Motor neuron (in vitro differentiated cells): ENCODE data around the gene BCL2L2. TPM values are rescaled to one million over a fixed set of nuclear protein-coding genes. Genes with fewer than 3 reads are reported as not detected.

Source experiments
- ATAC-seq, 8 experiments: fragments of 200-7000 bp; cut with Tn5 transposase; replicated peaks in 6 of 8; 2 replicates each; pipeline ENCODE4 v1.8.0; 2021; ENCODE audit warnings: mild to moderate bottlenecking in 8 of 8, moderate library complexity in 8 of 8
- H3K27ac ChIP-seq, 2 donors: fragments of 250-450 bp; sonication (Bioruptor Pico); 2 replicates each; pipeline ENCODE4 v1.9.0; 2021; ENCODE audit warnings: antibody characterized with exemption in 2 of 2, mild to moderate bottlenecking in 2 of 2, moderate library complexity in 1 of 2
- H3K4me1 ChIP-seq, 2 donors: fragments of 250-450 bp; sonication (Bioruptor Pico); replicated peaks in 1 of 2; 2 replicates each; pipeline ENCODE4 v1.6.1; 2021; ENCODE audit warnings: antibody characterized with exemption in 2 of 2, mild to moderate bottlenecking in 2 of 2, moderate library complexity in 1 of 2
- H3K4me3 ChIP-seq, 5 donors: fragments of 250-450 bp; sonication (Bioruptor Pico); 2 replicates each; pipeline ENCODE4 v1.9.0; 2021; ENCODE audit warnings: antibody characterized with exemption in 5 of 5, mild to moderate bottlenecking in 5 of 5, moderate library complexity in 4 of 5
- WGBS, 10 experiments: fragments of 450-650 bp; shearing (Covaris generic); methylation state at CpG; one replicate each; pipeline ENCODE4 v1.0.0; 2022; 5-methylcytosine and 5-hydroxymethylcytosine counted together
- in situ Hi-C, 9 experiments: fragments of 400-800 bp; cut with MboI; loops; one replicate each; pipeline ENCODE4 v1.15.0; 2021; ENCODE audit warnings: low sequenced_read_pairs in 9 of 9, low pct_unique_long_range_greater_than_20kb in 2 of 9; ENCODE audit not compliant: unreplicated experiment in 9 of 9
- total RNA-seq, 8 experiments: library from RNA; unstranded; fragments of 300-600 nt; gene quantifications; 2 replicates each; pipeline versions ENCODE4 v1.2.3 to v1.2.4, GENCODE V29; 2022

BCL2L2 gene
- total RNA-seq, 8 experiments from 2014 or later = 12.6 to 37.7 (median 19.0) TPM

DNA sequence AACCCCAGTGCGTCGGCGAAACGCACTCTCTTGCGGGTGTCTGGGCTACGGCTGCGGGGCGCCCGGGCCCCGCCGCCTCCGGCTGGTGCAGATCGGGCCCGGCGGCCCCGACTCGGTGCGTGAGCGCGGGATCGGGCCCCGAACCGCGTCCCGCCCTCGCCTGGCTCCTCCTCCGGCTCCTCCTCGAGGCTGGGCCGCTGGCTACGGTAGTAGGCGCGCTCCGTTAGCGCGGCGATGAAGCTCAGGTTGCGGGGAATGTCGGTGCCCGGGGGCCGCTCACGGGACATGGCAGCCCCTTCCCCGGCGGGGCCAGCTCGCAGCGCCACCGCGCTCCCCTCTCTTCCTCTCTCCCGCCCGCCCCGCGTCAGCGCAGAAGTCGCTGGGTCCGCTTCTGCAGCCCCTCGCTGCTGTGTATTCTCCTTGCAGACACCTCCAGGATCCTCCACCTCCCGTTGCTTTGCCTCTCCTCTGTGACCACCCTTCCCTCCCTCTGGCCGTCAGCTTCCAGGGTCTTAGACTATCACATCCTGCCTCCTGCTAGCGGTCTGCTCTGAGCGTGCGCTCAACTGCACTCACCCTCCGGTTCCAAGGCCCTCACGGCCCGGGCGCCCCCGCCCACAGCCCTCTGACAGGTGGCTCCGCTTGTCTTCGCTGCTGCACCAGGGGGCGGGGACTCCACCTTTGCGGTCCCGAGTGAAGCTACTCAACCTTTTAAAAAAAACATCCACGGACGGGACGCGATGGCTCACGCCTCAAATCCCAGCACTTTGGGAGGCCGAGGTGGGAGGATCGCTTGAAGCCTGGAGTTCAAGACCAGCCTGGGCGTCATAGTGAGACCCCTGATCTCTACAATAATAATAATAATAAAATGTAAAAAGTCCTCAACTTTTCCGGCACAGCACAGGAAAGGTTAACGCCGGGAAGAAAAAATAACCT lies 4.1 kb upstream of the BCL2L2 start, which contains the start of gene PPP1R3E:
TSS of gene PPP1R3E (minus strand) at position 570 of the 936 bp plus-strand sequence. CDS start at position 287, 283 bp downstream.
- 0 to 79% (median 18%) methylated on average over 1 to 14 of the region's 81 CpGs; no CpG with 5 or more reads in 3 of the 10 experiments for WGBS, 10 experiments
- H3K4me3 ChIP-seq = peak within 1 kb of the TSS; percentile 42 to 63 (median 51)
- in situ Hi-C loops = loop anchor here in 4 of 9 experiments (25.0 kb wide), 1 partner anchor 260 kb away; the partner anchor contains the start of genes AP1G2 (in 4 of the 4), THTPA (in 4 of the 4) and ZFHX2 (in 4 of the 4)
- ATAC-seq = peak; percentile 5 to 36 (median 18)
- H3K4me1 ChIP-seq = peaks cover 21 to 22% of the 10 kb centered on the region in 2 donors
- H3K27ac ChIP-seq = peak within 1 kb of the TSS; percentile 88 to 94

DNA sequence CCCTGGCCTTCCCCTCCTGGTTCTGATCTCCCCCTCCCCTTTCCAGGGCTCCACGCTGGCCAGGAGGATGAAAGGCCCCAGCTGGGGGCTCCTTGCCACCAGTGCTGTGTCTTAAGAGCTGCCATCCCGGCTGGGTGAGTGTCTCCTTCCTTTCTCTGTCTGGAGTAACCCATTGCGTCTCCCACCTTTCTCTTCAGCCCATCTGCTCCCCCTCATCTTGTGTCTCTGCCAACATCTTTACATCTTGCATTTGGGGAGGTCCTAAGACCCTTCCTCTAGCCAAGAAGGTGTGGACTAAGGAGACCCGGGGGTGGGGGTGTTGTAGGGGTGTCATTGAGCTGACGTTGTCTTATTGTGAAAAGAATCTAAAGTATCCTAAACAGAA lies 505 bp downstream of the BCL2L2 start:
- ATAC-seq = no peak
- Histone ChIP-seq H3K27ac (peak overlapping the region; percentile 90 to 91), H3K4me1 (peaks cover 18 to 21% of the 10 kb centered on the region in 2 donors), H3K4me3 (peak overlapping the region; percentile 77 to 98 (median 93))
- 0 to 20% (median 0%) methylated on average over 1 to 4 of the region's 5 CpGs; no CpG with 5 or more reads in 3 of the 10 experiments for WGBS, 10 experiments
- in situ Hi-C loops = loop anchor here in 4 of 9 experiments (25.0 kb wide), 1 partner anchor 255 kb away; the partner anchor contains the start of genes AP1G2 (in 4 of the 4), THTPA (in 4 of the 4) and ZFHX2 (in 4 of the 4)

DNA sequence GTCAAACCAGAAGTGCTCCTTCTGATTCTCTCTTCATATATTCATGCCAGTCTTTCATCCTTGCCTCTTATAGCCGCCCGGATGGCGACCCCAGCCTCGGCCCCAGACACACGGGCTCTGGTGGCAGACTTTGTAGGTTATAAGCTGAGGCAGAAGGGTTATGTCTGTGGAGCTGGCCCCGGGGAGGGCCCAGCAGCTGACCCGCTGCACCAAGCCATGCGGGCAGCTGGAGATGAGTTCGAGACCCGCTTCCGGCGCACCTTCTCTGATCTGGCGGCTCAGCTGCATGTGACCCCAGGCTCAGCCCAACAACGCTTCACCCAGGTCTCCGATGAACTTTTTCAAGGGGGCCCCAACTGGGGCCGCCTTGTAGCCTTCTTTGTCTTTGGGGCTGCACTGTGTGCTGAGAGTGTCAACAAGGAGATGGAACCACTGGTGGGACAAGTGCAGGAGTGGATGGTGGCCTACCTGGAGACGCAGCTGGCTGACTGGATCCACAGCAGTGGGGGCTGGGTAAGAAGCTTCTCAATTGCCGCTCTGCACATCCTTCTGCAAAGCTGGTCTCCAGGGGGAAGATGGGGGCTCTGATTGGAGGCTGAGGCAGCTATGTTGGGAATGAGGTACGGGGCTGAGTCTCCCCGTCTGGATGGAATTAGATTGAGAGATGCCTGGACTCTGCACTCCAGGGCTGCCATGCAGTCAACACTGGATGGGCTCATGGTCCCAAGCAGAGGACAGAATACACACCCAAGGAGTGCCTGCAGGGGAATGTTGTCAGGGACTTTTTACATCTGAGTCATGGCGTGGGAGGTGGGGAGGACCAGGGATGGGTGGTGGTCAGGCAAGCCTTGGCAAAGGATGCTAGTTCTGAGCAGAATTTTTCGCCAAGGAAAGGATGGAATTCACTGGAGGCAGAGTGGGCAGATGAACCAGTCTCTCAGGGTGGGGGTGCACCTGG lies 1.3 kb downstream of the BCL2L2 start:
- in situ Hi-C loops = loop anchor here in 4 of 9 experiments (25.0 kb wide), 1 partner anchor 254 kb away; the partner anchor contains the start of genes AP1G2 (in 4 of the 4), THTPA (in 4 of the 4) and ZFHX2 (in 4 of the 4)
- Histone ChIP-seq H3K4me1 (peaks cover 18 to 20% of the 10 kb centered on the region in 2 donors), H3K4me3 (peak overlapping the region; percentile 77 to 98 (median 93)), H3K27ac (peak overlapping the region in 1 of 2 donors; percentile 90)
- WGBS, 10 experiments = 40 to 100% (median 93%) methylated on average over 1 to 9 of the region's 22 CpGs; no CpG with 5 or more reads in 4 of the 10 experiments
- ATAC-seq = peak in 2 of 8 experiments; percentile 22 to 44

DNA sequence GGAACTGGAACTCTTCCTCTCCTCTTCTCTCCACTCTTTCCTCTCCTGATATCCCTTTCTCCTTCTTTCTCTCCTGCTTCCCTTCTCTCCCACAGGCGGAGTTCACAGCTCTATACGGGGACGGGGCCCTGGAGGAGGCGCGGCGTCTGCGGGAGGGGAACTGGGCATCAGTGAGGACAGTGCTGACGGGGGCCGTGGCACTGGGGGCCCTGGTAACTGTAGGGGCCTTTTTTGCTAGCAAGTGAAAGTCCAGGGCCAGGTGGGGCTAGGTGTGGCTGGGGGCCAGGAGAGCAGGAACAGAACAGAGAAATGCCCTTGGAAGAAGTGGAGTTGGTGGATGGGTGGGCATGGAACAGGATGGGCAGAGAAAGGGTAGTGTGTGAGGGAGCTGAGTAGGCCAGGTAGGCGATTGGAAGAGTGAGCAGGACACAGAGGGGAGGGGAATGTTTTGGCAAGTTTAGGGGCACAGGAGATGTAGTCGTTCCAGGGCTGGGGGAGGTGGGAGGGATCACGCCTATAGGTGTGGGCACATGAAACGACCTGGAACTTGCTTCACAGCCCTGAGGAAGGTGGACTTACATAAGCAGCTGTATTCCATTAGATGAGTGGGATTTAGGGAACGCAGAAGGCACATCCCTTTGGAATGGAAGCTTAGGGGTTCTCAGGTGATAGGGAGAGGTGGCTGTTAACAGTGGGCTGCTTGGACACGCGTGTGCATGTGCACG lies 2.2 kb downstream of the BCL2L2 start:
- Histone ChIP-seq H3K4me1 (peaks cover 17 to 18% of the 10 kb centered on the region in 2 donors), H3K4me3 (no peak overlapping the region), H3K27ac (no peak overlapping the region)
- ATAC-seq = no peak
- 42 to 100% (median 93%) methylated on average over 1 to 3 of the region's 17 CpGs; no CpG with 5 or more reads in 5 of the 10 experiments for WGBS, 10 experiments
- in situ Hi-C loops = loop anchor here in 4 of 9 experiments (25.0 kb wide), 1 partner anchor 253 kb away; the partner anchor contains the start of genes AP1G2 (in 4 of the 4), THTPA (in 4 of the 4) and ZFHX2 (in 4 of the 4)

DNA sequence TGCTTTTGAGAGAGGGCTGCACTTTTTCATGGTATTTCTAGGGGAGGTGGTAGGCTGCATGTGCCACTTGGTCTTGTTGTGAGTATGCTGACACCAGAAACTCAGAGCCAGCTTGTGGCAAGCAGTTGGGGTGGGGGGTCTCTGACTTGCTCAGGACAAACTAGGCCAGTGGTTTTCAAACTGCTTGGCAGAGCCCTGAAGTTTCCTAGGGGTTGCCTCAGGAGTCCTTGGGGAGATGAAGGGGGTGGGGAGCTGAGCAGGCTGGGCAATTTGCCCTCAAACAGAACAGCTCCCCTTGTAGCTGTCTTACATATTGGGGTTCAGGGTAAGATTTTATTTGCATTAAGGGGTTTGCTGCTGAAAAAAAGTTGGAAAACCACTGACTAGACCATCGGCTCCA lies 3.9 kb downstream of the BCL2L2 start:
- Histone ChIP-seq H3K4me3 (no peak overlapping the region), H3K4me1 (peaks cover 17 to 18% of the 10 kb centered on the region in 2 donors), H3K27ac (no peak overlapping the region)
- no peak for ATAC-seq
- 100% methylated on average over 1 of the region's 1 CpG; no CpG with 5 or more reads in 7 of the 10 experiments for WGBS, 10 experiments
- in situ Hi-C loops = loop anchor here in 4 of 9 experiments (25.0 kb wide), 1 partner anchor 252 kb away; the partner anchor contains the start of genes AP1G2 (in 4 of the 4), THTPA (in 4 of the 4) and ZFHX2 (in 4 of the 4)

DNA sequence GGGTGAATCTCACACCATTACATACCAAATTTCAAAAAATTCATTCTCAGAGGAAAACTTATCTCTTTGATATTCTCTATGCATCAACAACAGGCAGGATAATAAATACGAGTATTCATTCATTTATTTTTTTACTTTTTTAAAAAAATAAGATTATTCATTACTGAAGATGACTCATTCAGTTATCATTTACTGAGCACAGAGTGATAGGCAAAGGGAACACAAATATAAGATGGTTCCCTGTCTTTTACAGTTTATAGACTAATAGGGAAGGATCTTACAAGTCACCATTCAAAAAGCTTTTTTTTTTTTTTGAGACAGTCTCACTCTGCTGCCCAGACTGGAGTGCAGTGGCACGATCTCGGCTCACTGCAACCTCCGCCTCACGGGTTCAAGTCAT lies 9.7 kb downstream of the BCL2L2 start:
- Histone ChIP-seq H3K4me3 (no peak overlapping the region), H3K27ac (no peak overlapping the region), H3K4me1 (peaks cover 9% of the 10 kb centered on the region in 2 donors)
- WGBS, 10 experiments = 74 to 100% (median 98%) methylated on average over 1 to 5 of the region's 5 CpGs
- no peak for ATAC-seq
- in situ Hi-C loops = loop anchor here in 4 of 9 experiments (25.0 kb wide), 1 partner anchor 246 kb away; the partner anchor contains the start of genes AP1G2 (in 4 of the 4), THTPA (in 4 of the 4) and ZFHX2 (in 4 of the 4)

DNA sequence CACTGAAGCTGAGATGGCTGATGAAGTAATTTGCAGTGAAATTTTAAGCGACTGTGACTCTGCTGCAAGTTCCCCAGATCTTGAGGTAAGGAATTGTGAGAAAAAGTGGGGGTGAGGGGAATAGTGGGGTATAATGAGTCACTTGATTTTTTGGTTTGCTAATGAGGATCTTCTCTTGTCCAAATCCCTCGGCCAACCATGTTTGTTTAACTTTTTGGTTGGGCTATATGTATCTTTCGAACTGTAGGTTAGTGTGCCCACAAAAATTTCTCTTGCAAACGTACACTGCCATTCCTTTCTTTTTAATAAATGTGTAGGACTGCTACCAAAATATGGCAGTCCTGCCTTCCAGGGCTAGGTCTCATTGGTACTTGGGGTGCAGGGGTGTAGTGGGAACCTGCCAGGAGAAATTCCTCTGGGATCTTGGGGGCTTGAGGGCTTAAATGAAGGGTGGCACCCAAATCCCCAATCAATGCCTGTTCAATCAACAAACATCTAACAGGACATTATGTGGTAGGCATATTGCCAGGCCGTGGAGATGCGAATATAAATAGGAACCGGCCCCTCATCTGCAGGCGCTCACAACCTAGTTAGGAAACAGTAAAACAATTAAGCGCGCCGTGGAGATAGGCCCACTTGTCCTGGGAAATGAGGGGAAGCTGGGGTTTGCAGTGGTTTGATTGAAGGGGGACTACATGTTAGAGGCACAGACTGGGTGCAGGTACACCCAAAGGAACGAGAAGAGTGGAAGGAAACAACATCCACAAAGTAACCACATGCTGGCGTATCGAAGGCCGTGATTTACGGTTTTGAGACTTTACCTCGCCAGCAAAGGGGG lies 13.3 kb downstream of the BCL2L2 start:
- Histone ChIP-seq H3K4me1 (peaks cover 16 to 17% of the 10 kb centered on the region in 2 donors), H3K4me3 (peak overlapping the region; percentile 24 to 86 (median 28)), H3K27ac (peak overlapping the region; percentile 87 to 96)
- ATAC-seq = no peak
- in situ Hi-C loops = loop anchor here in 6 of 9 experiments (10.0 to 25.0 kb wide), 3 partner anchors 55 to 242 kb away; partner anchors contain the start of genes THTPA (in 5 of the 6), ZFHX2 (in 5 of the 6), AP1G2 (in 4 of the 6) and CMTM5 (in 1 of the 6)
- WGBS, 10 experiments = 67 to 100% (median 92%) methylated on average over 1 to 15 of the region's 17 CpGs

DNA sequence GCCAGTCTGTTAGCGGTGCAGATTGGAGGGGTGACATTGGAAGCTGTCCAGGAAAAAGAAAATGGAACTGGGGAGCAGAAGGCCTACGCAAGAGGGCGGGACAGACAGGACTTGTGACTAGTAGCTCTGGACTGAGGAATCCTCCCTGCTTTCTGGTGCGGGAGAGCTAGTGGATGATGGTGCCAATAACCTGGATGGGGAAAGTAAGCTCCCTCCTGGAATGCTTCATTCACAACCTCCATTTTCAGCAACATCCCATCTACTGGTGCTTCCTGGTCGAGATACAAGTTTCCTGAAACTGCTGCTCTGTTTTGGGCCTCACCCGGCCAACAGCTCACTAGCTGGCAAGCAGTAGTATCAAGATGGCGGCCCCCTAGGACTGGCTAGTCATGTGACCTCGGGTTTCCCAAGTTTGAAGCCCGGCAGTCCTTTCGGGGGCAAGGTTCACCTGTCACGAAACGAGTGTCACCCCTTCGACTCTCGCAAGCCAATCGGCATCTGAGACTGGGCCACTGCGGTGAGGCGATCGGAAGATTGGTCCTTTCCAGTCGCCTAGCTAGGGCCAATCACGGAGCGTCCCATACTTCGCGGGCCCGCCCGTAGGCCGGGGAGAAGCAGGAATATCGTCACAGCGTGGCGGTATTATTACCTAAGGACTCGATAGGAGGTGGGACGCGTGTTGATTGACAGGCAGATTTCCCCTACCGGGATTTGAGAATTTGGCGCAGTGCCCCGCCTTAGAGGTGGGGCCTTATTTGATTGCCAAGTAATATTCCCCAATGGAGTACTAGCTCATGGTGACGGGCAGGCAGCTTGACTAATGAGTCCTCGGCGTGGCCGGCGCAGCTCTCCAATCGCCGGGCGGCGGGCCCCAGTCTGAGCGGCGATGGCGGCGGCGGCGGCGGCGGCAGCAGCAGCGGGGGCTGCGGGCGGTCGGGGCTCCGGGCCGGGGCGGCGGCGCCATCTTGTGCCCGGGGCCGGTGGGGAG lies 14.2 kb downstream of the BCL2L2 start, which contains the start of gene PABPN1:
TSS of gene PABPN1 (plus strand) at position 874 of the 988 bp plus-strand sequence. CDS start at position 887, 13 bp downstream.
- in situ Hi-C loops = loop anchor here in 6 of 9 experiments (10.0 to 25.0 kb wide), 3 partner anchors 54 to 241 kb away; partner anchors contain the start of genes THTPA (in 5 of the 6), ZFHX2 (in 5 of the 6), AP1G2 (in 4 of the 6) and CMTM5 (in 1 of the 6)
- H3K27ac ChIP-seq = peak within 1 kb of the TSS; percentile 91 to 97
- peaks cover 16 to 17% of the 10 kb centered on the region in 2 donors for H3K4me1 ChIP-seq
- WGBS, 10 experiments = 0 to 47% (median 15%) methylated on average over 1 to 14 of the region's 63 CpGs; no CpG with 5 or more reads in 3 of the 10 experiments
- peak; percentile 83 to 94 (median 92) for ATAC-seq
- peak within 1 kb of the TSS; percentile 65 to 86 (median 72) for H3K4me3 ChIP-seq
